C4-2B (cell line): ENCODE results near the gene LCE1F.

ENCODE experiments used
- ZFX ChIP-seq: fragments of 450-650 bp; IDR thresholded peaks from 2 replicates; pipeline ENCODE4 v1.6.1; 2017
- TF ChIP-seq, protein P1 (sequence below): fragments of 450-650 bp; conservative IDR thresholded peaks from 2 replicates; pipeline ENCODE4 v1.5.1; 2017; ENCODE audit warnings: mild to moderate bottlenecking

DNA sequence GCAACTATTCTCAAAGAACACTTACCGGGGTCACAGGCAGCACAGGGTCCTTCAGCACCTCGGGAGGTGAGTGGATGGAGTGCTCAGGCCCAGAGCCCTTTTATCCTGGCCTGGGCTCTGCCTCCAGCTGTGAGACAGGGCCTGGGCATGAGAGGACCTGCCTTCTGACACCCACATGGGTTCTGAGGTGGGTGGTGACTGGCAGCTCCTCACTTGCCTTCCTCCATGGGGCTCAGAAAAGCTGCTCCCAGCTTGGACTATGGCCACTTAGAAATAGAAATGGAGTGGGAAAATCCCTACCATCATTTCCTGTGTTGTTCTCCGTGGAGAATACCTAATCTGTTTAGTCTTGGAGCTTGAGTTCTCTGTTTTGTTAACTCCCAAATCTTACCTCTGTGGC lies 31.6 kb downstream of the LCE1F start, which contains the start of gene LCE1C:
- TF ChIP-seq, protein P1, sequence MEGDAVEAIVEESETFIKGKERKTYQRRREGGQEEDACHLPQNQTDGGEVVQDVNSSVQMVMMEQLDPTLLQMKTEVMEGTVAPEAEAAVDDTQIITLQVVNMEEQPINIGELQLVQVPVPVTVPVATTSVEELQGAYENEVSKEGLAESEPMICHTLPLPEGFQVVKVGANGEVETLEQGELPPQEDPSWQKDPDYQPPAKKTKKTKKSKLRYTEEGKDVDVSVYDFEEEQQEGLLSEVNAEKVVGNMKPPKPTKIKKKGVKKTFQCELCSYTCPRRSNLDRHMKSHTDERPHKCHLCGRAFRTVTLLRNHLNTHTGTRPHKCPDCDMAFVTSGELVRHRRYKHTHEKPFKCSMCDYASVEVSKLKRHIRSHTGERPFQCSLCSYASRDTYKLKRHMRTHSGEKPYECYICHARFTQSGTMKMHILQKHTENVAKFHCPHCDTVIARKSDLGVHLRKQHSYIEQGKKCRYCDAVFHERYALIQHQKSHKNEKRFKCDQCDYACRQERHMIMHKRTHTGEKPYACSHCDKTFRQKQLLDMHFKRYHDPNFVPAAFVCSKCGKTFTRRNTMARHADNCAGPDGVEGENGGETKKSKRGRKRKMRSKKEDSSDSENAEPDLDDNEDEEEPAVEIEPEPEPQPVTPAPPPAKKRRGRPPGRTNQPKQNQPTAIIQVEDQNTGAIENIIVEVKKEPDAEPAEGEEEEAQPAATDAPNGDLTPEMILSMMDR: no peak
- no peak for TF ChIP-seq ZFX
